C4-2B (cell line): ENCODE data around the gene MACIR.

Experiments
- ZFX ChIP-seq: fragments of 450-650 bp; IDR thresholded peaks from 2 replicates; pipeline ENCODE4 v1.6.1; 2017
- TF ChIP-seq, protein P1 (sequence below): fragments of 450-650 bp; conservative IDR thresholded peaks from 2 replicates; pipeline ENCODE4 v1.5.1; 2017; ENCODE audit warnings: mild to moderate bottlenecking

DNA sequence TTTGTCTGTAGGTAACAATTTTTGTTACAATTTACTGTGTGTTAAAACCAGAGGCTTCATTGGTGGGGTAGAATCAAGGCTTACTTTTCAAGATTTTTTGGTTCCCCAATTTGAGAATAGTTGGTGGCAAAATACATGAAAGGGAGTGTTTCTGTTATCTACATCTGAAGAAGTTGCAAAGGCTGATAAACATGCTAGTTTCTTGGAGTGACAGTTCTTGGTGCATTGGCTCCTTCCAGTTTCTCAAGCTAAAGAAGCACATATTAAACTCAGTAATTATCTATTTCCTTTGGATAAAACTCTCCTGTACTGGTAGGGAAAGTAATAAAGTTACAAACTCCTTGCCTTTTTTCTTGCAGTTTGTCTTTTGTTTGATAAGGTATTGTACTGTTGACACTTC lies 5.9 kb downstream of the MACIR start:
- TF ChIP-seq, protein P1, sequence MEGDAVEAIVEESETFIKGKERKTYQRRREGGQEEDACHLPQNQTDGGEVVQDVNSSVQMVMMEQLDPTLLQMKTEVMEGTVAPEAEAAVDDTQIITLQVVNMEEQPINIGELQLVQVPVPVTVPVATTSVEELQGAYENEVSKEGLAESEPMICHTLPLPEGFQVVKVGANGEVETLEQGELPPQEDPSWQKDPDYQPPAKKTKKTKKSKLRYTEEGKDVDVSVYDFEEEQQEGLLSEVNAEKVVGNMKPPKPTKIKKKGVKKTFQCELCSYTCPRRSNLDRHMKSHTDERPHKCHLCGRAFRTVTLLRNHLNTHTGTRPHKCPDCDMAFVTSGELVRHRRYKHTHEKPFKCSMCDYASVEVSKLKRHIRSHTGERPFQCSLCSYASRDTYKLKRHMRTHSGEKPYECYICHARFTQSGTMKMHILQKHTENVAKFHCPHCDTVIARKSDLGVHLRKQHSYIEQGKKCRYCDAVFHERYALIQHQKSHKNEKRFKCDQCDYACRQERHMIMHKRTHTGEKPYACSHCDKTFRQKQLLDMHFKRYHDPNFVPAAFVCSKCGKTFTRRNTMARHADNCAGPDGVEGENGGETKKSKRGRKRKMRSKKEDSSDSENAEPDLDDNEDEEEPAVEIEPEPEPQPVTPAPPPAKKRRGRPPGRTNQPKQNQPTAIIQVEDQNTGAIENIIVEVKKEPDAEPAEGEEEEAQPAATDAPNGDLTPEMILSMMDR: no peak
- TF ChIP-seq ZFX: no peak
